OCI-LY7 (cell line): ENCODE results near the gene ITGA5. TPM values are rescaled to one million over a fixed set of nuclear protein-coding genes. Genes with fewer than 3 reads are reported as not detected.

ENCODE experiments used
- BruUV-seq: library from RNA; stranded (reverse); fragments of 400-500 nt; replicated peaks from 2 replicates; lab custom pipeline; 2021; lab: Mats Ljungman, UMichigan
- CTCF ChIA-PET: fragments of 300-600 bp; sonication (Branson Sonifier 250); formaldehyde crosslinking; loops from one replicate; lab custom pipeline; 2022; ENCODE audit warnings: antibody characterized with exemption; ENCODE audit not compliant: unreplicated experiment; lab: Charles Lee
- POLR2A ChIA-PET: fragments of 300-600 bp; sonication (Branson Sonifier 250); formaldehyde crosslinking; loops from one replicate; lab custom pipeline; 2022; ENCODE audit warnings: antibody characterized with exemption; lab: Charles Lee
- DNase-seq: peaks from one replicate; pipeline ENCODE4 v3.0.0-alpha.2; 2015; ENCODE audit warnings: low spot score
- H2AFZ ChIP-seq: fragments of 200-600 bp; sonication (generic), shearing (Covaris generic); 2 replicates; pipeline ENCODE4 v1.6.1; 2014; ENCODE audit warnings: mild to moderate bottlenecking, antibody characterized with exemption, low read length, moderate library complexity
- H3K27ac ChIP-seq: fragments of 200-600 bp; sonication (generic); 2 replicates; pipeline ENCODE4 v1.5.1; 2014; ENCODE audit warnings: mixed run types, low read depth, mild to moderate bottlenecking, moderate library complexity, low read length, inconsistent platforms; ENCODE audit not compliant: poor library complexity, severe bottlenecking
- H3K36me3 ChIP-seq: fragments of 200-600 bp; sonication (generic); 2 replicates; pipeline ENCODE4 v1.6.1; 2014; ENCODE audit warnings: mild to moderate bottlenecking, antibody characterized with exemption, low read length, moderate library complexity, mixed read lengths; ENCODE audit not compliant: insufficient read depth
- H3K4me1 ChIP-seq: fragments of 200-600 bp; sonication (generic); 2 replicates; pipeline ENCODE4 v1.5.1; 2014; ENCODE audit warnings: mild to moderate bottlenecking, low read length; ENCODE audit not compliant: insufficient read depth, poor library complexity, severe bottlenecking
- H3K4me2 ChIP-seq: fragments of 200-600 bp; sonication (generic); 2 replicates; pipeline ENCODE4 v1.6.1; 2014; ENCODE audit warnings: mild to moderate bottlenecking, low read length
- H3K4me3 ChIP-seq: fragments of 200-600 bp; sonication (generic); 2 replicates; pipeline ENCODE4 v1.5.1; 2014; ENCODE audit warnings: mild to moderate bottlenecking, low read depth, low read length; ENCODE audit not compliant: poor library complexity, severe bottlenecking
- H3K79me2 ChIP-seq: fragments of 200-600 bp; sonication (generic); 2 replicates; pipeline ENCODE4 v1.6.1; 2016; ENCODE audit warnings: low read depth, mild to moderate bottlenecking, low read length, moderate library complexity, mixed read lengths; ENCODE audit not compliant: insufficient read depth
- H3K9me2 ChIP-seq: fragments of 200-600 bp; sonication (generic); 2 replicates; pipeline ENCODE4 v1.6.1; 2016; ENCODE audit warnings: mild to moderate bottlenecking, low read length, mixed read lengths; ENCODE audit not compliant: insufficient read depth
- H3K9me3 ChIP-seq: fragments of 200-600 bp; sonication (generic); 2 replicates; pipeline ENCODE4 v1.6.1; 2014; ENCODE audit warnings: mild to moderate bottlenecking, mixed run types, low read length, mixed read lengths
- H4K20me1 ChIP-seq: fragments of 200-600 bp; sonication (generic); 2 replicates; pipeline ENCODE4 v1.6.1; 2014; ENCODE audit warnings: mild to moderate bottlenecking, antibody characterized with exemption, low read length, moderate library complexity, mixed read lengths; ENCODE audit not compliant: insufficient read depth
- EZH2phosphoT487 ChIP-seq: fragments of 200-600 bp; sonication (generic); IDR thresholded peaks from 2 replicates; pipeline ENCODE4 v1.6.1; 2018; ENCODE audit warnings: low read depth, borderline replicate concordance, mild to moderate bottlenecking, mixed run types, antibody characterized with exemption, low read length, moderate library complexity, mixed read lengths
- intact Hi-C: fragments of 100-400 bp; cut with micrococcal nuclease; formaldehyde crosslinking; loops from one replicate; pipeline ENCODE4 v1.10.0; 2022; ENCODE audit not compliant: unreplicated experiment
- total RNA-seq, 2 experiments: library from RNA; depleted of rRNA in 1 of 2; stranded (reverse); fragments of >200 nt in 1 of 2; shearing (Covaris generic) in 1 of 2; gene quantifications; 2 replicates each; pipeline ENCODE4 v1.2.3, GENCODE V29; 2014 to 2022
- TF ChIP-seq, protein P1 (sequence below): fragments of 200-600 bp; sonication (generic); conservative IDR thresholded peaks from 2 replicates; pipeline ENCODE4 v1.5.1; 2014; ENCODE audit warnings: mild to moderate bottlenecking, antibody characterized with exemption, low read length, moderate library complexity, mixed read lengths

The ITGA5 gene
- total RNA-seq, 2 experiments from 2014 or later = 0.06 to 0.34 TPM

DNA sequence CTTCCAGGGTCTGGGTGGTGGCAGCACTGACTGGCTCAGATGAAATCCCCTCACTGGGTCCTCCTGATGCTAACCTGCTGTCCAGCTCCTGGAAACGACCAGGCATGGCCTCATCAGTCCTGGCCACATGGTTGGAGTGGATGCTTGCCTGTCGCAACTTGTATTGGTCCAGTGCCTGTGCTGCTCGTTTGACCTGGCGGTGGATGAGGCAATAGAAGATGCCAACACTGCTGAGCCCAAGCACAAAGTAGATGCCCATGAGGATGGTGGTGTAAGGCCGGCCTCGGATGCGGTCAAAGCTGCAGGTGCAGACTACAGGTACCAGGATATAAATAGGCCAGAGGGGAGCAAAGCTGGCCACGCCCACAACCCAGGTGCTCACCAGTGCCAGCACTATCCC is 56.0 kb downstream of the ITGA5 start:
- Histone ChIP-seq H3K79me2 (no peaks in the 10 kb centered on the region), H3K4me2 (no peak overlapping the region), H3K36me3 (no peaks in the 10 kb centered on the region), H4K20me1 (no peaks in the 10 kb centered on the region), H3K27ac (no peak overlapping the region), H3K4me1 (peaks cover 42% of the 10 kb centered on the region), H3K9me3 (no peaks in the 10 kb centered on the region), H3K4me3 (no peak overlapping the region), H3K9me2 (no peaks in the 10 kb centered on the region), H2AFZ (no peak overlapping the region)
- DNase-seq = no peak
- BruUV-seq = no TSS peak
- TF ChIP-seq, protein P1, sequence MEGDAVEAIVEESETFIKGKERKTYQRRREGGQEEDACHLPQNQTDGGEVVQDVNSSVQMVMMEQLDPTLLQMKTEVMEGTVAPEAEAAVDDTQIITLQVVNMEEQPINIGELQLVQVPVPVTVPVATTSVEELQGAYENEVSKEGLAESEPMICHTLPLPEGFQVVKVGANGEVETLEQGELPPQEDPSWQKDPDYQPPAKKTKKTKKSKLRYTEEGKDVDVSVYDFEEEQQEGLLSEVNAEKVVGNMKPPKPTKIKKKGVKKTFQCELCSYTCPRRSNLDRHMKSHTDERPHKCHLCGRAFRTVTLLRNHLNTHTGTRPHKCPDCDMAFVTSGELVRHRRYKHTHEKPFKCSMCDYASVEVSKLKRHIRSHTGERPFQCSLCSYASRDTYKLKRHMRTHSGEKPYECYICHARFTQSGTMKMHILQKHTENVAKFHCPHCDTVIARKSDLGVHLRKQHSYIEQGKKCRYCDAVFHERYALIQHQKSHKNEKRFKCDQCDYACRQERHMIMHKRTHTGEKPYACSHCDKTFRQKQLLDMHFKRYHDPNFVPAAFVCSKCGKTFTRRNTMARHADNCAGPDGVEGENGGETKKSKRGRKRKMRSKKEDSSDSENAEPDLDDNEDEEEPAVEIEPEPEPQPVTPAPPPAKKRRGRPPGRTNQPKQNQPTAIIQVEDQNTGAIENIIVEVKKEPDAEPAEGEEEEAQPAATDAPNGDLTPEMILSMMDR = no peak
- no peak for TF ChIP-seq EZH2phosphoT487
- ChIA-PET CTCF (interaction anchor here (1.0 kb wide), 1 partner anchor 138 kb away, joined by 3 read pairs; no protein-coding TSS in a partner anchor), POLR2A (interaction anchor here (0.6 kb wide), 1 partner anchor 148 kb away, joined by 3 read pairs; no protein-coding TSS in a partner anchor)
- intact Hi-C loops = no loop called here

DNA sequence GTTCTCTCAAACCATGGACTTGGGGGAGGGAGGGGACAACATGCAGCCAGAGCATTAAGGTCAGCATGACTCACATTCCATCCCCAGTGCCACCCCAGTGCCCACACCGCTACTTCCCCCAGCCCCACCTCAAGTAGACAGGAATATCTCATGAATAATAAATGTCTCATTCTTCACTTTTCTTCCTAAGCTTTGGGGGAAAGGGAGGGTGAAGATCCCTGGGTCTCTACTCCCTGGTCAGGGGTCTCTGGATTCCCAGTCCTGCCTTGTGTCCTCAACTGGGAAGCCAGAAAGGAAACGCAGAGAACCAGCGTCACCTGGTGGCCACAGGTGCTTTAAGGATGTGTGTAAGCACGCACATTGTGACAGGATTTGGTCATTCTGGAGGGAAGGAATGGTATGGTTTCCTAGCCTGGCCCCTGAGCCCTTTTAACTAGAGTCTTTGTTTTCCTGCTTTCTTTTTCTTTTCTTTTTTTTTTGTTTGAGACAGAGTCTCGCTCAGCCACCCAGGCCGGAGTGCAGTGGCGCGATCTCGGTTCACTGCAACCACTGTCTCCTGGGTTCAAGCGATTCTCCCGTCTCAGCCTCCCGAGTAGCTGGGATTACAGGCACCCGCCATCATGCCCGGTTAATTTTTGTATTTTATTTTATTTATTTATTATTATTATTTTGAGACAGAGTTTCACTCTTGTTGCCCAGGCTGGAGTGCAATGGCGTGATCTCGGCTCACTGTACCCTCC is 58.2 kb downstream of the ITGA5 start:
- peak; percentile 78 for DNase-seq
- peaks cover 53% of the 10 kb centered on the region for H3K4me1 ChIP-seq
- CTCF ChIA-PET = interaction anchor here (0.6 to 1.2 kb wide), 3 partner anchors 139 to 146 kb away, joined by 3 read pairs; no protein-coding TSS in a partner anchor

More for the DNA sequence above, 58.2 kb downstream of the ITGA5 start:
- Histone ChIP-seq H3K9me2 (no peaks in the 10 kb centered on the region), H3K9me3 (no peaks in the 10 kb centered on the region), H3K4me2 (no peak overlapping the region), H2AFZ (no peak overlapping the region), H3K36me3 (no peaks in the 10 kb centered on the region), H4K20me1 (no peaks in the 10 kb centered on the region), H3K27ac (peak overlapping the region; percentile 55), H3K79me2 (no peaks in the 10 kb centered on the region), H3K4me3 (no peak overlapping the region)
- intact Hi-C loops = loop anchor here (1.0 kb wide), 3 partner anchors 67 to 141 kb away; no protein-coding TSS in a partner anchor
- POLR2A ChIA-PET = interaction anchor here (1.0 kb wide), 1 partner anchor 68 kb away, joined by 3 read pairs; no protein-coding TSS in a partner anchor
- TF ChIP-seq, protein P1 = peak; percentile 96
- no peak for TF ChIP-seq EZH2phosphoT487
- no TSS peak for BruUV-seq
